Gastroesophageal sphincter (tissue), 4 donors: ENCODE measurements around the gene APOBR. TPM values are rescaled to one million over a fixed set of nuclear protein-coding genes. Genes with fewer than 3 reads are reported as not detected.
"Not testable (repeated sequence)": the region's sequence is repeated elsewhere in the genome, so short reads cannot be mapped to it uniquely, and the experiment has no call there.

Experiments
- ATAC-seq: fragments of 150-250 bp; one replicate; pipeline ENCODE4 v1.9.1; 2016; ENCODE audit warnings: mild to moderate bottlenecking, moderate library complexity
- H3K27ac ChIP-seq, 4 donors: fragments of 200-600 bp; sonication (generic) in 3 of 4; 1 replicate in 3 of 4; 2 replicates in 1 of 4; pipeline ENCODE4 v1.5.1; 2016 to 2019
- H3K27me3 ChIP-seq: fragments of 200-600 bp; sonication (generic); one replicate; pipeline ENCODE4 v1.5.1; 2019
- H3K36me3 ChIP-seq, 2 donors: fragments of 200-600 bp; sonication (generic); one replicate each; pipeline ENCODE4 v1.5.1; 2019; ENCODE audit warnings: control low read depth in 1 of 2
- H3K4me1 ChIP-seq, 3 donors: fragments of 200-600 bp; sonication (generic); 1 replicate in 2 of 3; 2 replicates in 1 of 3; pipeline ENCODE4 v1.5.1; 2016 to 2019; ENCODE audit warnings: control low read depth in 2 of 3
- H3K4me3 ChIP-seq, 2 donors: fragments of 200-600 bp; sonication (generic); one replicate each; pipeline ENCODE4 v1.5.1; 2019; ENCODE audit warnings: mild to moderate bottlenecking in 1 of 2, moderate library complexity in 1 of 2
- H3K9me3 ChIP-seq, 3 donors: fragments of 200-600 bp; sonication (generic); one replicate each; pipeline ENCODE4 v1.5.1; 2017 to 2019; ENCODE audit warnings: control low read depth in 2 of 3
- CTCF ChIP-seq, 4 experiments: fragments of 200-600 bp in 2 of 4; fragments of 450-650 bp in 2 of 4; sonication (generic) in 1 of 4; IDR thresholded peaks; one replicate each; pipeline ENCODE4 v1.5.1; 2017 to 2019; ENCODE audit warnings: antibody characterized with exemption in 4 of 4, mild to moderate bottlenecking in 2 of 4, moderate library complexity in 2 of 4
- EP300 ChIP-seq: sonication (generic); formaldehyde crosslinking; IDR thresholded peaks from one replicate; pipeline ENCODE4 v1.6.1; 2017; ENCODE audit warnings: antibody characterized with exemption, mild to moderate bottlenecking
- POLR2A ChIP-seq, 2 donors: fragments of 450-650 bp; IDR thresholded peaks; one replicate each; pipeline ENCODE4 v1.6.1; 2017; ENCODE audit warnings: antibody characterized with exemption in 2 of 2, mild to moderate bottlenecking in 2 of 2, moderate library complexity in 1 of 2
- POLR2AphosphoS5 ChIP-seq: sonication (generic); formaldehyde crosslinking; IDR thresholded peaks from one replicate; pipeline ENCODE4 v1.6.1; 2017; ENCODE audit warnings: antibody characterized with exemption
- WGBS, 2 donors: methylation state at CpG; one replicate each; pipeline ENCODE4 v1.1.5; 2018; ENCODE audit warnings: low coverage in 1 of 2; 5-methylcytosine and 5-hydroxymethylcytosine counted together
- total RNA-seq, 4 donors: library from RNA; depleted of rRNA; stranded (reverse); fragments of >200 nt; gene quantifications; one replicate each; pipeline ENCODE4 v1.1.0, GENCODE V29; 2016

Gene APOBR
- total RNA-seq, 4 donors from 2014 or later = 1.2 to 3.1 (median 1.5) TPM

DNA sequence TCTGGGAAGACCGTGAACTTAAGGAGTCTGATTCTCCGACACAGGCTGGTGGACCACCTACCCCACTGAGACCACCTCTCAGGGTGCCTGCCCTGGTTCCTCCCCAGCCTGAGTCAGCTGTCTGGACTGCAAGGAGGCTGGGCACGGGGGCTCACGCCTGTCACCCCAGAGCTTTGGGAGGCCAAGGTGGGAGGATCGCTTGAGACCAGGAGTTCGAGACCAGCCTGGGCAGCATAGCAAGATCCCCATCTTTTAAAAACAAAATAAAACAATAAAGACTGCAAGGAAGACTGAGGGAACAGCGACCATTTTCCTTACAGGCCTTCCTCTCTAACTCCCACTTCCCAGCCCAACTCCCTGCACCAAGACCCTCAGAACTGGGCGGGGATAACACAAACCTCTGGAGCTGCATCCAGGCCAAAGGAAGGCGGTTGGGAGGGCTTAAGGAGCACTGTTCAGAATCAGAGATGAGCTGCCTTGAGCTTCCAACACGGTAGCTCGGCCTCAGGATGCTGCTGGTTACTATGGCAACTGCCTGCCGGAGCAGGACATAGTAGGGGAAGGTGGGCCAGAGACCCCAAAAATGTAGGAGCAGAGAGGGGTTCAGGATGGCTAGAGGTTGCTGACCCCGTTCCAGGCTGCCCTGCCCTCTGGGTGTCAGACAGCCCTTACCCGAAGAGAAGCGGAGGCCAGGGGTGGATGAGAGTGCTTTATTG, 4.4 kb downstream of the APOBR start:
- TF ChIP-seq CTCF (IDR thresholded peaks at IDR 0.05) (no peak), POLR2AphosphoS5 (no peak), EP300 (no peak), POLR2A (IDR thresholded peaks at IDR 0.05) (no peak)
- WGBS, 2 donors = 64 to 83% methylated on average over 6 to 7 of the region's 15 CpGs
- H3K27ac ChIP-seq = no peak overlapping the region
- H3K36me3 ChIP-seq = no peaks in the 10 kb centered on the region
- H3K9me3 ChIP-seq = no peaks in the 10 kb centered on the region
- H3K27me3 ChIP-seq = peaks cover 12% of the 10 kb centered on the region
- no peak overlapping the region for H3K4me3 ChIP-seq
- H3K4me1 ChIP-seq = no peaks in the 10 kb centered on the region
- ATAC-seq = no peak

GRCh38 chr16:28499854-28500253, 5.4 kb downstream of the APOBR start:
- Histone ChIP-seq H3K9me3 (no peaks in the 10 kb centered on the region), H3K27me3 (peaks cover 12% of the 10 kb centered on the region), H3K4me1 (no peaks in the 10 kb centered on the region), H3K27ac (no peak overlapping the region), H3K4me3 (no peak overlapping the region), H3K36me3 (no peaks in the 10 kb centered on the region)
- WGBS, 2 donors = 55% methylated on average over 7 of the region's 10 CpGs; no CpG with 5 or more reads in 1 of the 2 donors
- ATAC-seq = no peak
- TF ChIP-seq POLR2A (IDR thresholded peaks at IDR 0.05) = no peak

DNA sequence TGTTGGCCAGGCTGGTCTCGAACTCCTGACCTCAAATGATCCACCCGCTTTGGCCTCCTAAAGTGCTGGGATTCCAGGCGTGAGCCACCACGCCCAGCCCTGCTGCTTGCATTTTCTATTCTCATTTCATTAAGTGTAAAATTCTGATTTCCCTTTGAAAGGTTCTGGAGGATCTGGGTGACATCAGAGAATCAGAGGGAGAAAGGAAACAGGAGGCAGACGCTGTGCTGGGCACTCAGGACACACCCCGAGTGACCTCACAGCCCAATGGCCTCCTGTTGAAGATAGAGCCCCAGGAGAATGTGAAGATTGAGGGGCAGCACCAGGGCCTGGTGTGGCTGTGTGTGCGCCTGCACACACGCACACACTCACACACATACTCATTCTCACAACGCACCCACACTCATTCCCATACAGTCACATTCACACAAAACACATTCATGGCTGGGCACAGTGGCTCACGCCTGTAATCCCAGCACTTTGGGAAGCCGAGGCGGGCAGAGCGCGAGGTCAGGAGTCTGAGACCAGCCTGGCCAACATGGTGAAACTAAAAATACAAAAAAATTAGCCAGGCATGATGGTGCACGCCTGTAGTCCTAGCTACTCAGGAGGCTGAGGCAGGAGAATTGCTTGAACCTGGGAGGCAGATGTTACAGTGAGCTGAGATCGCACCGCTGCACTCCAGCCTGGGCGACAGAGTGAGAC, 6.2 kb downstream of the APOBR start:
- H3K27me3 ChIP-seq = peaks cover 12% of the 10 kb centered on the region
- not testable (repeated sequence) for ATAC-seq, H3K4me3 ChIP-seq, H3K9me3 ChIP-seq, H3K27ac ChIP-seq, H3K36me3 ChIP-seq, H3K4me1 ChIP-seq
- WGBS, 2 donors = 81 to 95% methylated on average over 6 to 15 of the region's 18 CpGs

- Histone ChIP-seq H3K4me1 (no peaks in the 10 kb centered on the region), H3K27ac (no peak overlapping the region), H3K27me3 (peaks cover 19% of the 10 kb centered on the region), H3K36me3 (no peaks in the 10 kb centered on the region), H3K4me3 (no peak overlapping the region), H3K9me3 (no peaks in the 10 kb centered on the region)
- TF ChIP-seq CTCF (IDR thresholded peaks at IDR 0.05) (no peak), EP300 (no peak), POLR2A (IDR thresholded peaks at IDR 0.05) (no peak), POLR2AphosphoS5 (no peak)
- no peak for ATAC-seq
- WGBS, 2 donors = 81 to 88% methylated on average over 7 to 8 of the region's 19 CpGs
These were observed 7.1 kb downstream of the APOBR start for GRCh38 chr16:28501258-28502232.

- no peak for TF ChIP-seq EP300
- no peak for TF ChIP-seq POLR2AphosphoS5
- TF ChIP-seq CTCF (IDR thresholded peaks at IDR 0.05) = no peak
- TF ChIP-seq POLR2A (IDR thresholded peaks at IDR 0.05) = no peak
- Histone ChIP-seq H3K9me3 (no peaks in the 10 kb centered on the region), H3K36me3 (no peaks in the 10 kb centered on the region), H3K4me3 (no peak overlapping the region), H3K4me1 (no peaks in the 10 kb centered on the region), H3K27me3 (peaks cover 24% of the 10 kb centered on the region), H3K27ac (no peak overlapping the region)
- 69 to 75% methylated on average over 2 of the region's 2 CpGs for WGBS, 2 donors
- no peak for ATAC-seq
These were observed 7.8 kb downstream of the APOBR start for GRCh38 chr16:28502290-28502689.
